B cell (primary cell): ENCODE data around the gene MAN2B2. TPM values are rescaled to one million over a fixed set of nuclear protein-coding genes. Genes with fewer than 3 reads are reported as not detected.
"Not testable (repeated sequence)": the region's sequence is repeated elsewhere in the genome, so short reads cannot be mapped to it uniquely, and the experiment has no call there.

ENCODE experiments used
- ATAC-seq: fragments of 200-7000 bp; cut with Tn5 transposase; one replicate; pipeline ENCODE4 v1.10.0; 2021; ENCODE audit warnings: low read depth, mild to moderate bottlenecking, moderate number of reproducible peaks, moderate library complexity
- CTCF ChIA-PET: fragments of 350-600 bp; sonication (Branson Sonifier 250); formaldehyde crosslinking; loops from one replicate; lab custom pipeline; 2021; ENCODE audit warnings: antibody characterized with exemption, inconsistent platforms; lab: Charles Lee
- POLR2A ChIA-PET: fragments of 350-600 bp; sonication (Branson Sonifier 250); formaldehyde crosslinking; loops from one replicate; lab custom pipeline; 2021; ENCODE audit warnings: antibody characterized with exemption; lab: Charles Lee
- DNase-seq: peaks from one replicate; pipeline ENCODE4 v3.0.0; 2013
- H2AFZ ChIP-seq: 2 replicates; pipeline ENCODE4 v1.6.1; 2012; ENCODE audit warnings: mild to moderate bottlenecking, low read depth, low read length; ENCODE audit not compliant: insufficient read depth, poor library complexity, severe bottlenecking
- H3K27ac ChIP-seq, 2 donors: 1 replicate in 1 of 2; 2 replicates in 1 of 2; pipeline ENCODE4 v1.5.1; 2012 to 2013; ENCODE audit warnings: low read length in 2 of 2, mild to moderate bottlenecking in 2 of 2, moderate library complexity in 1 of 2
- H3K27me3 ChIP-seq, 4 experiments: fragments of 200-600 bp in 1 of 4; sonication (generic) in 1 of 4; replicated peaks in 1 of 4; 1 replicate in 2 of 4; 2 replicates in 2 of 4; pipeline versions ENCODE4 v1.6.1 to v1.7.0; 2013 to 2016; ENCODE audit warnings: low read length in 3 of 4, mild to moderate bottlenecking in 2 of 4, mixed read lengths in 1 of 4, moderate library complexity in 1 of 4; ENCODE audit not compliant: insufficient read depth in 4 of 4, control insufficient read depth in 3 of 4; ENCODE audit errors: control extremely low read depth in 1 of 4
- H3K36me3 ChIP-seq, 2 experiments: replicated peaks in 1 of 2; 1 replicate in 1 of 2; 2 replicates in 1 of 2; pipeline versions ENCODE4 v1.6.1 to v1.7.1; 2013; ENCODE audit warnings: low read length in 1 of 2; ENCODE audit not compliant: insufficient read depth in 2 of 2, control insufficient read depth in 1 of 2; ENCODE audit errors: control extremely low read depth in 1 of 2, extremely low read depth in 1 of 2
- H3K4me1 ChIP-seq, 2 donors: fragments of 200-600 bp in 1 of 2; sonication (generic) in 1 of 2; 1 replicate in 1 of 2; 2 replicates in 1 of 2; pipeline versions ENCODE4 v1.5.1 to v1.6.1; 2013 to 2017; ENCODE audit warnings: low read length in 2 of 2; ENCODE audit not compliant: control insufficient read depth in 2 of 2, insufficient read depth in 2 of 2
- H3K4me2 ChIP-seq: replicated peaks from 2 replicates; pipeline ENCODE3; 2012; ENCODE audit warnings: mild to moderate bottlenecking, low read depth, low read length; ENCODE audit not compliant: poor library complexity, severe bottlenecking
- H3K4me3 ChIP-seq, 5 experiments: fragments of 200-600 bp in 1 of 5; sonication (generic) in 1 of 5; 1 replicate in 3 of 5; 2 replicates in 2 of 5; pipeline versions ENCODE4 v1.5.1 to v1.7.0; 2011 to 2016; ENCODE audit warnings: low read length in 4 of 5, mild to moderate bottlenecking in 4 of 5, low read depth in 2 of 5, control low read depth in 1 of 5, moderate library complexity in 1 of 5; ENCODE audit not compliant: insufficient read depth in 1 of 5; ENCODE audit errors: control extremely low read depth in 1 of 5, extremely low read depth in 1 of 5
- H3K79me2 ChIP-seq: fragments of 200-600 bp; sonication (generic); one replicate; pipeline ENCODE4 v1.6.0; 2016; ENCODE audit warnings: low read length; ENCODE audit not compliant: control insufficient read depth, insufficient read depth
- H3K9ac ChIP-seq: fragments of 200-600 bp; sonication (generic); 2 replicates; pipeline ENCODE4 v1.6.1; 2017; ENCODE audit warnings: mild to moderate bottlenecking, low read length, moderate library complexity
- H3K9me3 ChIP-seq, 3 donors: one replicate each; pipeline versions ENCODE4 v1.6.1 to v1.7.1; 2013; ENCODE audit warnings: low read length in 2 of 3; ENCODE audit not compliant: control insufficient read depth in 2 of 3, insufficient read depth in 1 of 3; ENCODE audit errors: control extremely low read depth in 1 of 3
- H4K20me1 ChIP-seq: 2 replicates; pipeline ENCODE4 v1.6.0; 2012; ENCODE audit warnings: mild to moderate bottlenecking, low read length; ENCODE audit not compliant: insufficient read depth, control insufficient read depth, poor library complexity, severe bottlenecking
- H3K27ac Mint-ChIP-seq: one replicate; pipeline ENCODE4 v1.8.0; 2021; ENCODE audit warnings: mixed read lengths
- H3K27me3 Mint-ChIP-seq: one replicate; pipeline ENCODE4 v1.8.0; 2021; ENCODE audit warnings: mixed read lengths
- H3K4me1 Mint-ChIP-seq: one replicate; pipeline ENCODE4 v1.8.0; 2021; ENCODE audit warnings: mixed read lengths
- H3K4me3 Mint-ChIP-seq: one replicate; pipeline ENCODE4 v1.8.0; 2021; ENCODE audit warnings: mixed read lengths
- H3K9me3 Mint-ChIP-seq: one replicate; pipeline ENCODE4 v1.8.0; 2022; ENCODE audit warnings: mixed read lengths; ENCODE audit not compliant: insufficient read depth
- EZH2 ChIP-seq: IDR thresholded peaks from 2 replicates; pipeline ENCODE4 v1.6.1; 2012; ENCODE audit warnings: borderline replicate concordance, low read depth, mild to moderate bottlenecking, moderate library complexity, low read length; ENCODE audit not compliant: insufficient read depth, poor library complexity, severe bottlenecking
- WGBS: methylation state at CpG from one replicate; pipeline ENCODE4 v1.1.5; 2013; ENCODE audit warnings: missing lambda C conversion rate; ENCODE audit not compliant: insufficient coverage; 5-methylcytosine and 5-hydroxymethylcytosine counted together
- intact Hi-C: fragments of 100-400 bp; cut with micrococcal nuclease; formaldehyde crosslinking; loops from one replicate; pipeline ENCODE4 v1.10.0; 2022
- polyA plus RNA-seq: library from polyadenylated mRNA; depleted of rRNA; stranded (reverse); fragments of >200 nt; gene quantifications from 2 replicates; pipeline ENCODE4 v1.2.3, GENCODE V29; 2012
- total RNA-seq, 2 donors: library from RNA; stranded (reverse); fragments of 120-200 nt in 1 of 2; gene quantifications; 1 replicate in 1 of 2; 2 replicates in 1 of 2; pipeline versions ENCODE4 v1.2.3 to v1.2.4, GENCODE V29; 2013 to 2022
- TF ChIP-seq, protein P1 (sequence below): fragments of 200-600 bp; IDR thresholded peaks from one replicate; pipeline ENCODE4 v1.8.0; 2022; ENCODE audit warnings: antibody characterized with exemption, mild to moderate bottlenecking

Gene MAN2B2
- total and polyA plus RNA-seq, 2 donors (not counting 1 experiment from before 2014, with no cell fraction given), result 35.0 to 37.0 TPM

DNA sequence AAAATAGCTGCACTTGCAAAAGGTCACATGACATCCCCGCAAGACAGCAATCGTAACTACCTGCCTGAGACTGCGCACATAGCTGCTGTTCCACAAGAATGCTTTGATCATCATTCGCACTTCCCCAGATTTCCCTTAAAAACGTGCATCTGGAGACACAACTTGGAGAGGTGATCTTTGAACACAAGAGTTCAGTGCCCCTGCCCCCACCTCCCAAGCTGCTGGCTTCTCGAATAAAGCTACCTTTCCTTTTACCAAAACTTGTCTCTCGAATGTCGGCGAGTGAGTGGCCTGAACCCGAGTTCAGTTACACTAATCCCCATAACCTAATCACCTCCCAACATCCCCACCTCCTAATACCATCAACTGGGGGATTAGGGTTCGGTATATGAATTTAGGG lies 51.1 kb downstream of the MAN2B2 start:
- Histone ChIP-seq H3K9me3 (peaks cover 0 to 5% (median 0%) of the 10 kb centered on the region in 3 donors), H4K20me1 (no peaks in the 10 kb centered on the region), H3K27me3 (no peaks in the 10 kb centered on the region), H3K9ac (no peak overlapping the region), H3K36me3 (peaks cover 0 to 2% of the 10 kb centered on the region in 2 experiments), H2AFZ (no peak overlapping the region), H3K4me2 (no peak overlapping the region), H3K4me1 (no peaks in the 10 kb centered on the region), H3K4me3 (no peak overlapping the region), H3K79me2 (no peaks in the 10 kb centered on the region), H3K27ac (no peak overlapping the region)
- no peak overlapping the region for H3K27ac Mint-ChIP-seq
- ChIA-PET CTCF (no interaction called here), POLR2A (interaction anchor here (0.7 kb wide), 1 partner anchor 21 kb away, joined by 7 read pairs; no protein-coding TSS in a partner anchor)
- H3K4me1 Mint-ChIP-seq, result no peaks in the 10 kb centered on the region
- 88% methylated on average over 5 of the region's 11 CpGs for WGBS
- ATAC-seq (no peak), DNase-seq (no peak)
- no peak overlapping the region for H3K4me3 Mint-ChIP-seq
- no peaks in the 10 kb centered on the region for H3K9me3 Mint-ChIP-seq
- TF ChIP-seq, protein P1, sequence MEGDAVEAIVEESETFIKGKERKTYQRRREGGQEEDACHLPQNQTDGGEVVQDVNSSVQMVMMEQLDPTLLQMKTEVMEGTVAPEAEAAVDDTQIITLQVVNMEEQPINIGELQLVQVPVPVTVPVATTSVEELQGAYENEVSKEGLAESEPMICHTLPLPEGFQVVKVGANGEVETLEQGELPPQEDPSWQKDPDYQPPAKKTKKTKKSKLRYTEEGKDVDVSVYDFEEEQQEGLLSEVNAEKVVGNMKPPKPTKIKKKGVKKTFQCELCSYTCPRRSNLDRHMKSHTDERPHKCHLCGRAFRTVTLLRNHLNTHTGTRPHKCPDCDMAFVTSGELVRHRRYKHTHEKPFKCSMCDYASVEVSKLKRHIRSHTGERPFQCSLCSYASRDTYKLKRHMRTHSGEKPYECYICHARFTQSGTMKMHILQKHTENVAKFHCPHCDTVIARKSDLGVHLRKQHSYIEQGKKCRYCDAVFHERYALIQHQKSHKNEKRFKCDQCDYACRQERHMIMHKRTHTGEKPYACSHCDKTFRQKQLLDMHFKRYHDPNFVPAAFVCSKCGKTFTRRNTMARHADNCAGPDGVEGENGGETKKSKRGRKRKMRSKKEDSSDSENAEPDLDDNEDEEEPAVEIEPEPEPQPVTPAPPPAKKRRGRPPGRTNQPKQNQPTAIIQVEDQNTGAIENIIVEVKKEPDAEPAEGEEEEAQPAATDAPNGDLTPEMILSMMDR, result no peak
- TF ChIP-seq EZH2, result no peak
- intact Hi-C loops, result no loop called here
- no peaks in the 10 kb centered on the region for H3K27me3 Mint-ChIP-seq

DNA sequence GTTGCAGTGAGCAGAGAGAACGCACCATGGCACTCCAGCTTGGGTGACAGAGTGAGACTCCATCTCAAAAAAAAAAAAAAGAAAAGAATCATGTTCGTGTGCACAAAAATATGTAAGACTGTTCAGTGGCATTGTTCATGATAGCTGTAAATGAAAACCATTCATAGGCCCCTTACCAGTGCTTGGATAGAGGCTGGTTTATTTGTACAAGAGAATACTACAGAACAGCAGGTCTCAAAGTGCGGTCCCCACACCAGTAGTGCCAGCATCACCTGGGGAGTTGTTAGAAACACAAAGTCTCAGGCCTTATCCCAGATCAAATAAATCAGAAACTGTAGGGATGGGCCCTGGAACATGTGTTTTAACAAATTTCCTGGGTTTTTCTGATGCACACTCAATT lies 52.8 kb downstream of the MAN2B2 start:
- intact Hi-C loops, result no loop called here
- ChIA-PET POLR2A (no interaction called here), CTCF (no interaction called here)
- H3K4me2 ChIP-seq, result no peak overlapping the region
- H3K27ac ChIP-seq, result no peak overlapping the region
- ATAC-seq (no peak), DNase-seq (no peak)
- no peaks in the 10 kb centered on the region for H3K27me3 ChIP-seq
- TF ChIP-seq, protein P1, result no peak
- no peak for TF ChIP-seq EZH2
- no peaks in the 10 kb centered on the region for H3K4me1 ChIP-seq
- H3K9ac ChIP-seq, result no peak overlapping the region
- H3K36me3 ChIP-seq, result no peaks in the 10 kb centered on the region
- H3K4me3 ChIP-seq, result no peak overlapping the region
- H3K9me3 Mint-ChIP-seq, result no peaks in the 10 kb centered on the region
- no peaks in the 10 kb centered on the region for H3K79me2 ChIP-seq
- H3K27ac Mint-ChIP-seq, result no peak overlapping the region
- H3K9me3 ChIP-seq, result no peaks in the 10 kb centered on the region
- H2AFZ ChIP-seq, result no peak overlapping the region
- H3K4me1 Mint-ChIP-seq, result no peaks in the 10 kb centered on the region
- H3K4me3 Mint-ChIP-seq, result no peak overlapping the region
- WGBS, result 86% methylated on average over 1 of the region's 3 CpGs
- no peaks in the 10 kb centered on the region for H3K27me3 Mint-ChIP-seq
- no peaks in the 10 kb centered on the region for H4K20me1 ChIP-seq

DNA sequence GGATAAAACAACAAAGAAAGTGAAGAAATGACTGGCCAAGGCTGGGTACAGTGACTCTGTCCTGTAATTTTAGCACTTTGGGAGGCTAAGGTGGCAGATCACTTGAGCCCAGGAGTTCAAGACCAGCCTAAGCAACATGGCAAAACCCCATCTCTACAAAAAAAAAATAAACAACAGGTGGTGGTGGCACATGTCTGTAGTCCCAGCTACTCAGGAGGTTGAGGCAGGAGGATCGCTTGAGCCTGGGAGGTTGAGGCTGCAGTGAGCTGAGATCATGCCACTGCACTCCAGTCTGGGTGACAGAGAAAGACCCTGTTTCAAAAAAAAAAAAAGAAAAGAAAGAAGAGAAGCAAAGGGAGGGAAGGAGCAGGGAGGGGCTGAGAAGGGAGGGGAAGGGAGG lies 53.5 kb downstream of the MAN2B2 start:
- H3K9me3 Mint-ChIP-seq, H3K27ac ChIP-seq, H3K4me3 ChIP-seq, H2AFZ ChIP-seq, H3K27ac Mint-ChIP-seq, H3K4me1 ChIP-seq, CTCF ChIA-PET, H3K4me1 Mint-ChIP-seq, H3K4me2 ChIP-seq, H3K9me3 ChIP-seq, H3K27me3 ChIP-seq, H3K79me2 ChIP-seq, intact Hi-C loops, DNase-seq, H3K4me3 Mint-ChIP-seq, H3K27me3 Mint-ChIP-seq, POLR2A ChIA-PET, H3K36me3 ChIP-seq, ATAC-seq, H3K9ac ChIP-seq, H4K20me1 ChIP-seq: not testable (repeated sequence)
- 85% methylated on average over 1 of the region's 1 CpG for WGBS
